ENCODE results near the gene PDILT.

The PDILT gene

GRCh38 chr16:20310421-20311395, 93.8 kb downstream of the PDILT start:
- DNase-seq (ENCODE audit: low read depth): no peak
- TF ChIP-seq CTCF (conservative IDR thresholded peaks at IDR 0.05; ENCODE audit: low read depth, low read length): no peak
- no peak overlapping the region for H3K4me3 ChIP-seq (ENCODE audit: low read length)

DNA sequence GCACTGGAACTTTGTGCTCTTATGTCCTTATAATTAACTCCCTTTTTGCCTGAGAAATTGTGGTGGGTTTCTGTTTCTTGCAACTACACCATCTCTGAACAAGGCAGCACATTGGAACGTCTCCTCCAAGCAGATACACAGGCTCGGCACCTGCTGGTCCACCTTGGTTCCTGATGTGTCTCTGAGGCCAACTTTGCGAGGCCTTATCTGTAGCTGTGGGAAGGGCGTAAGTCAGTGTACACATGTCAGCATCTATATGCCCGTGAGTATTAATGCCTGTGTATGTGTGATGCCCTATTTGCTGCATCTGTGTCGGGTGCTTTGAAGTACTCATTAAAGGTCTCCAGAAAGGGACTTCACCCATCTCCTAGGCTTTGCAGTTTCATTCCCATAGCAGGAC, 94.8 kb downstream of the PDILT start:
- no peak overlapping the region for H3K4me3 ChIP-seq (ENCODE audit: low read length)
- no peak for TF ChIP-seq CTCF (conservative IDR thresholded peaks at IDR 0.05; ENCODE audit: low read depth, low read length)
- no peak for DNase-seq (ENCODE audit: low read depth)

Measured in retinal pigment epithelial cell (primary cell).